OCI-LY7 (cell line): Measurements from ENCODE around the gene BSPRY.

Experiments used
- EZH2phosphoT487 ChIP-seq: fragments of 200-600 bp; sonication (generic); IDR thresholded peaks from 2 replicates; pipeline ENCODE4 v1.6.1; 2018; ENCODE audit warnings: low read depth, borderline replicate concordance, mild to moderate bottlenecking, mixed run types, antibody characterized with exemption, low read length, moderate library complexity, mixed read lengths
- TF ChIP-seq, protein P1 (sequence below): fragments of 200-600 bp; sonication (generic); conservative IDR thresholded peaks from 2 replicates; pipeline ENCODE4 v1.5.1; 2014; ENCODE audit warnings: mild to moderate bottlenecking, antibody characterized with exemption, low read length, moderate library complexity, mixed read lengths

DNA sequence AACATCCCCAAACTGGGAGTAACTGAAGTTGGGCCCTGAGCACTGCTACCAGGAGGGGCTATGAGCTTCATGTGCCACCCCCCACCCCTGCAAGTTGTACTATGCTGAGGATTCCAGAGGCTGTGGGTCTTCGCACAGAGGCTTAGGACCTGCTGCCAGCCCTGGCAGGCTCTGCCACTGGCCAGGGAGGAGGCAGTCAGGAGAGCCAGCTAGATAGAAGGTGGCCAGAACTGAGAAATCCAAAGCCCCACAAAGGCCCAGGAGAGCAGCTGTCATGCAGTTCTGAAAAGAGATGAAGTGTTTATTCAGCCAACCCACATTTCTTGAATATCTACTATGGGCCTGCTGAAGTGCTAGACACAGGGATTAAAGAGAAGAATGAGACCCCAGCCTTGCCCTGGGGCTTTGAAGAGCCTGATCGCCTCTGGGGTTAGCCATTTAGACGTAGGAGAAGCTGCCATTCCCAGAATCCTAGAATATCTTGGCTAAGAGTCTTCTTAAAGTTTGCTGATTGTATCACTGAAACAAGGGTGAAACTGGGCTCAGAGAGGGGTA, 50.4 kb downstream of the BSPRY start:
- TF ChIP-seq, protein P1, sequence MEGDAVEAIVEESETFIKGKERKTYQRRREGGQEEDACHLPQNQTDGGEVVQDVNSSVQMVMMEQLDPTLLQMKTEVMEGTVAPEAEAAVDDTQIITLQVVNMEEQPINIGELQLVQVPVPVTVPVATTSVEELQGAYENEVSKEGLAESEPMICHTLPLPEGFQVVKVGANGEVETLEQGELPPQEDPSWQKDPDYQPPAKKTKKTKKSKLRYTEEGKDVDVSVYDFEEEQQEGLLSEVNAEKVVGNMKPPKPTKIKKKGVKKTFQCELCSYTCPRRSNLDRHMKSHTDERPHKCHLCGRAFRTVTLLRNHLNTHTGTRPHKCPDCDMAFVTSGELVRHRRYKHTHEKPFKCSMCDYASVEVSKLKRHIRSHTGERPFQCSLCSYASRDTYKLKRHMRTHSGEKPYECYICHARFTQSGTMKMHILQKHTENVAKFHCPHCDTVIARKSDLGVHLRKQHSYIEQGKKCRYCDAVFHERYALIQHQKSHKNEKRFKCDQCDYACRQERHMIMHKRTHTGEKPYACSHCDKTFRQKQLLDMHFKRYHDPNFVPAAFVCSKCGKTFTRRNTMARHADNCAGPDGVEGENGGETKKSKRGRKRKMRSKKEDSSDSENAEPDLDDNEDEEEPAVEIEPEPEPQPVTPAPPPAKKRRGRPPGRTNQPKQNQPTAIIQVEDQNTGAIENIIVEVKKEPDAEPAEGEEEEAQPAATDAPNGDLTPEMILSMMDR, result no peak
- TF ChIP-seq EZH2phosphoT487, result no peak
